Kidney (tissue), 14 donors: Measurements from ENCODE around the gene ST3GAL3. TPM values are rescaled to one million over a fixed set of nuclear protein-coding genes. Genes with fewer than 3 reads are reported as not detected.

Experiments
- DNase-seq, 5 donors: peaks; one replicate each; pipeline ENCODE4 v3.0.0-alpha.2; 2013 to 2020
- FAIRE-seq: peaks from 2 replicates; lab custom pipeline; 2012; peaks lifted over from hg19 to GRCh38; lab: Jason Lieb, UNC
- H3K27ac ChIP-seq, 2 donors: one replicate each; pipeline ENCODE4 v1.7.0; 2013; ENCODE audit warnings: low read depth in 2 of 2, low read length in 2 of 2, inconsistent platforms in 1 of 2
- H3K27me3 ChIP-seq: one replicate; pipeline ENCODE4 v1.7.1; 2013; ENCODE audit warnings: low read length, inconsistent platforms; ENCODE audit not compliant: control insufficient read depth, insufficient read depth
- H3K36me3 ChIP-seq, 3 donors: one replicate each; pipeline versions ENCODE4 v1.7.0 to v1.7.1; 2013; ENCODE audit warnings: low read length in 3 of 3, control low read depth in 1 of 3, inconsistent platforms in 1 of 3; ENCODE audit not compliant: insufficient read depth in 3 of 3, control insufficient read depth in 2 of 3
- H3K4me1 ChIP-seq, 3 donors: one replicate each; pipeline versions ENCODE4 v1.7.0 to v1.7.1; 2013; ENCODE audit warnings: low read length in 3 of 3, inconsistent platforms in 1 of 3, low read depth in 1 of 3; ENCODE audit not compliant: control insufficient read depth in 2 of 3, insufficient read depth in 2 of 3
- H3K4me3 ChIP-seq, 3 donors: one replicate each; pipeline versions ENCODE4 v1.7.0 to v1.8.1; 2013; ENCODE audit warnings: low read length in 3 of 3, control low read depth in 1 of 3, inconsistent platforms in 1 of 3
- H3K9ac ChIP-seq, 3 donors: one replicate each; pipeline versions ENCODE4 v1.7.0 to v1.7.1; 2013; ENCODE audit warnings: low read length in 3 of 3, control low read depth in 1 of 3, inconsistent platforms in 1 of 3
- H3K9me3 ChIP-seq, 3 donors: one replicate each; pipeline versions ENCODE4 v1.7.0 to v1.7.1; 2013; ENCODE audit warnings: low read length in 3 of 3, control low read depth in 1 of 3, inconsistent platforms in 1 of 3; ENCODE audit not compliant: control insufficient read depth in 2 of 3, insufficient read depth in 1 of 3
- intact Hi-C: fragments of 100-400 bp; cut with DNase I; formaldehyde crosslinking; loops from one replicate; pipeline ENCODE4 v1.11.1; 2022
- polyA plus RNA-seq: library from polyadenylated mRNA; stranded (reverse); fragments of 350-450 nt; fragmentation: Illumina TruSeq; extraction: RNeasy Lipid Tissue Mini Kit (QIAGEN cat#74804); gene quantifications from one replicate; pipeline ENCODE4 v1.2.3, GENCODE V29; 2014; ENCODE audit warnings: low read depth, low replicate concordance; ENCODE audit not compliant: insufficient read depth
- total RNA-seq: library from RNA; stranded (reverse); fragmentation: NEBNext Ultra II Directional; extraction: Animal tissue kit (Norgen Biotek cat#: 25700); gene quantifications from one replicate; pipeline ENCODE4 v1.2.1, GENCODE V29; 2021
- TF ChIP-seq, protein P1 (sequence below): IDR thresholded peaks from 3 replicates; pipeline ENCODE4 v1.5.1; 2012; ENCODE audit warnings: mild to moderate bottlenecking, moderate library complexity, borderline replicate concordance; ENCODE audit not compliant: insufficient read depth; ENCODE audit errors: extremely low read depth
- donor health status: control.
- donor health status: control.
- donor health status: control.
- donor health status: control.
- donor health status: control.
- donor health status: DM: yes; HTN: yes; CAD: no.
- donor health status: Normal renal cell carcinoma (clear cell type).

ST3GAL3 gene
- total and polyA plus RNA-seq, 2 donors from 2014 or later = 15.3 to 21.3 TPM

GRCh38 chr1:43699281-43699680, 8.1 kb upstream of the ST3GAL3 start:
- Histone ChIP-seq H3K27ac (no peak overlapping the region), H3K27me3 (no peaks in the 10 kb centered on the region), H3K4me1 (no peaks in the 10 kb centered on the region), H3K36me3 (peaks cover 4 to 56% (median 54%) of the 10 kb centered on the region in 3 donors), H3K9ac (no peak overlapping the region), H3K9me3 (no peaks in the 10 kb centered on the region), H3K4me3 (no peak overlapping the region)
- intact Hi-C loops = no loop called here
- TF ChIP-seq, protein P1, sequence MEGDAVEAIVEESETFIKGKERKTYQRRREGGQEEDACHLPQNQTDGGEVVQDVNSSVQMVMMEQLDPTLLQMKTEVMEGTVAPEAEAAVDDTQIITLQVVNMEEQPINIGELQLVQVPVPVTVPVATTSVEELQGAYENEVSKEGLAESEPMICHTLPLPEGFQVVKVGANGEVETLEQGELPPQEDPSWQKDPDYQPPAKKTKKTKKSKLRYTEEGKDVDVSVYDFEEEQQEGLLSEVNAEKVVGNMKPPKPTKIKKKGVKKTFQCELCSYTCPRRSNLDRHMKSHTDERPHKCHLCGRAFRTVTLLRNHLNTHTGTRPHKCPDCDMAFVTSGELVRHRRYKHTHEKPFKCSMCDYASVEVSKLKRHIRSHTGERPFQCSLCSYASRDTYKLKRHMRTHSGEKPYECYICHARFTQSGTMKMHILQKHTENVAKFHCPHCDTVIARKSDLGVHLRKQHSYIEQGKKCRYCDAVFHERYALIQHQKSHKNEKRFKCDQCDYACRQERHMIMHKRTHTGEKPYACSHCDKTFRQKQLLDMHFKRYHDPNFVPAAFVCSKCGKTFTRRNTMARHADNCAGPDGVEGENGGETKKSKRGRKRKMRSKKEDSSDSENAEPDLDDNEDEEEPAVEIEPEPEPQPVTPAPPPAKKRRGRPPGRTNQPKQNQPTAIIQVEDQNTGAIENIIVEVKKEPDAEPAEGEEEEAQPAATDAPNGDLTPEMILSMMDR = no peak
- FAIRE-seq (no peak), DNase-seq (no peak)

DNA sequence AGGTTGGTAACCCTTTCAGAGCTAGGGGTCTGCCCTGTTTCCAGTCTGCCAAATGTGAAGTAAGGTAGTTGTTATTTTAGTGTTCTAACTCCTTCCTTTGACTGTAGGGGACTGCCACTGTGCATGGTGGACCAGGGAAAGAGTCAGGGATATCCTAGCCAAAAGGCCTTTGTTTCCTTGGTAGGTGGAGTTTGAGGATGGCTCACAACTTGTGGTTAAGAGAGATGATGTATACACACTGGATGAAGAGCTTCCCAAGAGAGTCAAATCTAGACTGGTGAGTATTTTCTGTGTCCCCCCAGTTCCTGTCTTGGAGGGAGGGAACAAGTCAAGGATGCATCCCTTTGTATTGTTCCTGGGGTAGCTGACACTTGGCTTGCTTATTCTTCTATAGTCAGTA, 3.5 kb upstream of the ST3GAL3 start:
- H3K4me3 ChIP-seq = no peak overlapping the region
- no peaks in the 10 kb centered on the region for H3K9me3 ChIP-seq
- no peak for DNase-seq
- H3K36me3 ChIP-seq = peaks cover 6 to 22% (median 16%) of the 10 kb centered on the region in 3 donors
- no peak overlapping the region for H3K9ac ChIP-seq
- TF ChIP-seq, protein P1 = no peak
- intact Hi-C loops = no loop called here
- no peak for FAIRE-seq
- peaks cover 0 to 10% (median 0%) of the 10 kb centered on the region in 3 donors for H3K4me1 ChIP-seq
- H3K27ac ChIP-seq = no peak overlapping the region
- H3K27me3 ChIP-seq = no peaks in the 10 kb centered on the region

DNA sequence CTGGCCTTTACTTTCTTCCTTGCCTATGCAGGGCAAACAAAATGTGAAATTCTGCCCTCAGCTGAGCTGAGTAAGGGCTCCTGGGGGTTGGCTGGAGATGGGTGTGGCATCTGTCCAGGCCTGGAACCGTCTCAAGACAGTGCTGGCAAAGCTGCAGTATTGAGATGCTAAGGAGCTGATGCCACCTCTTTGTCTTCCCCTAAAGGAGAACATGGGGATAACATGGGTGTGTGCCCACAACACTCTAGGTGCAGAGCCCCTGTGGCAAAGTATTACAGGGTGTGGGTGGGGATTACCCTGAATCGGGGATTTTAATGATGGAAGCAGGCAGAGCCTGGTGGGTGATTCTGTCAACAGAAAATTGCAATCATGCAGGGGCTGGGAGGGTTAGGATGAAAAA, 2.5 kb upstream of the ST3GAL3 start:
- TF ChIP-seq, protein P1 = no peak
- intact Hi-C loops = no loop called here
- peaks cover 6 to 21% (median 16%) of the 10 kb centered on the region in 3 donors for H3K36me3 ChIP-seq

DNA sequence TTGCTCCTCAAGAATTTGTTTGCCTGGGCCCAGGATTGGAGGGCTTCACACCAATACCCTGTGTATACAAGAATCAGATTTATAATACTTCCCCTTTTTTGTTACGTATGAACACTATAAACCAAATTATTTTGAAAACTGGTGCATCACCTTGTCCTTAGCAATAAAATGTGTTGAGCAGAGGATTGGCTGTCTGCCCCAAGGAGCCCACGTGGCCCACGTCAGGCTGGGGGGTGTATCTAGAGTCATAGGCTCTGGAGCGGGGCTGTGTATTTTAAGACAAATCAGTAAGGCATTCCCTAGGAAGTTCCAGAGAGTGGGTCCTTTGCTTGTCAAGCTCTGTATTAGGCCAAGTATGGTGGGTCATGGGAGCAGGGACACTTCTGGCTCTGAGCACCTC, 2.0 kb upstream of the ST3GAL3 start:
- Histone ChIP-seq H3K9me3 (no peaks in the 10 kb centered on the region), H3K4me1 (peaks cover 0 to 10% (median 0%) of the 10 kb centered on the region in 3 donors), H3K27me3 (no peaks in the 10 kb centered on the region), H3K4me3 (no peak overlapping the region), H3K9ac (no peak overlapping the region), H3K36me3 (peaks cover 6 to 17% (median 16%) of the 10 kb centered on the region in 3 donors), H3K27ac (no peak overlapping the region)
- TF ChIP-seq, protein P1 = no peak
- intact Hi-C loops = no loop called here
- FAIRE-seq (no peak), DNase-seq (no peak)

More for the DNA sequence above, 2.5 kb upstream of the ST3GAL3 start:
- Histone ChIP-seq H3K27me3 (no peaks in the 10 kb centered on the region), H3K9me3 (no peaks in the 10 kb centered on the region), H3K4me1 (peaks cover 0 to 10% (median 0%) of the 10 kb centered on the region in 3 donors), H3K4me3 (no peak overlapping the region), H3K9ac (no peak overlapping the region), H3K27ac (no peak overlapping the region)
- no peak for FAIRE-seq
- DNase-seq = no peak
